Calu3 (cell line): ENCODE data around the gene TFRC. TPM values are rescaled to one million over a fixed set of nuclear protein-coding genes. Genes with fewer than 3 reads are reported as not detected.
A peak's percentile ranks its signal among the peaks of the same experiment; 100 is the strongest.
"Not testable (repeated sequence)": the region's sequence is repeated elsewhere in the genome, so short reads cannot be mapped to it uniquely, and the experiment has no call there.

Experiments
- BruUV-seq: library from RNA; stranded (reverse); fragments of 400-500 nt; replicated peaks from 2 replicates; lab custom pipeline; 2021; lab: Mats Ljungman, UMichigan
- CTCF ChIA-PET: fragments of 300-600 bp; sonication (Branson Sonifier 250); formaldehyde crosslinking; loops from one replicate; lab custom pipeline; 2022; ENCODE audit warnings: antibody characterized with exemption; lab: Charles Lee
- DNase-seq: peaks from one replicate; pipeline ENCODE4 v3.0.0; 2022
- H3K27ac Mint-ChIP-seq: one replicate; pipeline ENCODE4 v1.8.0; 2022; ENCODE audit warnings: mixed read lengths; ENCODE audit not compliant: unreplicated experiment
- H3K27me3 Mint-ChIP-seq: one replicate; pipeline ENCODE4 v1.8.0; 2022; ENCODE audit warnings: mixed read lengths; ENCODE audit not compliant: unreplicated experiment
- H3K36me3 Mint-ChIP-seq: one replicate; pipeline ENCODE4 v1.8.0; 2022; ENCODE audit warnings: mild to moderate bottlenecking, moderate library complexity, mixed read lengths; ENCODE audit not compliant: insufficient read depth, unreplicated experiment
- H3K4me1 Mint-ChIP-seq: one replicate; pipeline ENCODE4 v1.8.0; 2022; ENCODE audit warnings: mild to moderate bottlenecking, low read depth, mixed read lengths; ENCODE audit not compliant: unreplicated experiment
- H3K4me3 Mint-ChIP-seq: one replicate; pipeline ENCODE4 v1.8.0; 2022; ENCODE audit warnings: mild to moderate bottlenecking, low read depth, moderate library complexity, mixed read lengths; ENCODE audit not compliant: unreplicated experiment
- H3K9me3 Mint-ChIP-seq: one replicate; pipeline ENCODE4 v1.8.0; 2022; ENCODE audit warnings: low read depth, mixed read lengths; ENCODE audit not compliant: unreplicated experiment
- intact Hi-C: fragments of 100-400 bp; cut with micrococcal nuclease; formaldehyde crosslinking; loops from one replicate; pipeline ENCODE4 v1.10.0; 2022; ENCODE audit not compliant: unreplicated experiment
- total RNA-seq: library from RNA; stranded (reverse); gene quantifications from 2 replicates; pipeline ENCODE4 v1.2.3, GENCODE V29; 2022
- TF ChIP-seq, protein P1 (sequence below): fragments of 200-600 bp; IDR thresholded peaks from one replicate; pipeline ENCODE4 v1.8.0; 2022; ENCODE audit warnings: antibody characterized with exemption; ENCODE audit not compliant: unreplicated experiment

TFRC gene
- total RNA-seq, 1 experiment from 2014 or later: 457 TPM

DNA sequence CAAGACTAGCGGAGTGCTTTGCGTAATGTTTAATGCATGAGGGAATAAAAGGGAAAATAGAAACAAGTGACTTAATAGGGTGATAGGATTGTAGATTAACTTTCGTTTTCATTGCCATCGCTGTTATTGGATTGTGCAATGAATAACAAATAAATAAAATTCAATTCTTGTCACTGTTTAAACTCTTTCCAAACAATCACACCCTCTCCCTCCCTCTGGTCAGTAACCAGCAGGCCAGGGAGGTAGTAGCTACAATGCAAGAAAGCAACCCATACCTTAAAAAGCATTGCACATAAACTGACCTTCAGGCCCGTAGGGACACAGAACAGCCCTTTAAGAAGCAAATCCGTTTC lies 705 bp upstream of the TFRC start:
- Mint-ChIP-seq H3K27ac (peak overlapping the region; percentile 82), H3K9me3 (no peaks in the 10 kb centered on the region), H3K27me3 (no peaks in the 10 kb centered on the region), H3K36me3 (peaks cover 30% of the 10 kb centered on the region), H3K4me3 (peak overlapping the region; percentile 87), H3K4me1 (no peaks in the 10 kb centered on the region)
- TF ChIP-seq, protein P1, sequence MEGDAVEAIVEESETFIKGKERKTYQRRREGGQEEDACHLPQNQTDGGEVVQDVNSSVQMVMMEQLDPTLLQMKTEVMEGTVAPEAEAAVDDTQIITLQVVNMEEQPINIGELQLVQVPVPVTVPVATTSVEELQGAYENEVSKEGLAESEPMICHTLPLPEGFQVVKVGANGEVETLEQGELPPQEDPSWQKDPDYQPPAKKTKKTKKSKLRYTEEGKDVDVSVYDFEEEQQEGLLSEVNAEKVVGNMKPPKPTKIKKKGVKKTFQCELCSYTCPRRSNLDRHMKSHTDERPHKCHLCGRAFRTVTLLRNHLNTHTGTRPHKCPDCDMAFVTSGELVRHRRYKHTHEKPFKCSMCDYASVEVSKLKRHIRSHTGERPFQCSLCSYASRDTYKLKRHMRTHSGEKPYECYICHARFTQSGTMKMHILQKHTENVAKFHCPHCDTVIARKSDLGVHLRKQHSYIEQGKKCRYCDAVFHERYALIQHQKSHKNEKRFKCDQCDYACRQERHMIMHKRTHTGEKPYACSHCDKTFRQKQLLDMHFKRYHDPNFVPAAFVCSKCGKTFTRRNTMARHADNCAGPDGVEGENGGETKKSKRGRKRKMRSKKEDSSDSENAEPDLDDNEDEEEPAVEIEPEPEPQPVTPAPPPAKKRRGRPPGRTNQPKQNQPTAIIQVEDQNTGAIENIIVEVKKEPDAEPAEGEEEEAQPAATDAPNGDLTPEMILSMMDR: no peak
- no peak for DNase-seq
- intact Hi-C loops: no loop called here
- CTCF ChIA-PET: no interaction called here
- no TSS peak for BruUV-seq

DNA sequence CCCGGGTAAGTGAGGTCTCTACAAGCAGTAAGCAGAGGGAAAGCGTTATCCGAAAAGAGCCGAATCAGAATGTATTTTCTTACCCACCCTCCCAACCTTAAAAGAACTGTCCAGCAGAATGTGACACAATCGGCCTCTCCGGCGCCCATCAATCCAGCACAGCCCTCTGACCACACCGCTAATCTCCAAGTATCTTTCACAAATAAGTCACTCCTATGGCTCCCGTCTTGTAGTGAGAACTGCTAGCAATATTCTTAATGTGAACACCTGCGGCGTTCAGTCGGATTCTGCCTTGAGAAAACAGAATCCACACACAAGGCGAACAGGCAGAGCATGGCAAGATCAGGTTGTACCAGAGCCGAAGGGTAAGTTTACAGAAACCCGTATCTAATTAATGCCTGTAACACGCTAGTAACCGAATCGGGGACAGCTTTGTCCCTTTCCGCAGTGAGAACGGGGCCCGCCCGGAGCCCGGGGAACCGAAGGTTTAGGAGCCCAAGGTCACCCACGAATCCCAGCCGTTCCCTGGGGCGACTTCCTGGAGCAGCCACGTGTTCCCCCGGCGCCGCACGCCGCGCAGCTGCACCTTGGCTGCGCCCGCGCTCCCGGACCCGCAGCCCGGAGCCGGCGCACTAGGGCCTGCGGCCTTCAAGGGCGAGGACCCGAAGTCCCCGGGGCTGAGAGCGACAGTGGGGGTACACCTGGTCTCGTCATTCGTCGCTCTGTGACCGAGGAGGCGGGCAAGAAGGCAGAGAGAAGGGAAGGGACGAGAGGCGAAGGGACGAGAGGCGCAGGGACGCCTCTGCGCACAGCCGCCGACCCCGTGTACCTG lies 672 bp downstream of the TFRC start:
- TF ChIP-seq, protein P1: no peak
- no peaks in the 10 kb centered on the region for H3K4me1 Mint-ChIP-seq
- CTCF ChIA-PET: no interaction called here
- no TSS peak for BruUV-seq
- H3K27ac Mint-ChIP-seq: peak overlapping the region; percentile 82
- peak; percentile 71 for DNase-seq
- intact Hi-C loops: no loop called here
- no peaks in the 10 kb centered on the region for H3K27me3 Mint-ChIP-seq
- H3K36me3 Mint-ChIP-seq: peaks cover 38% of the 10 kb centered on the region
- peak overlapping the region; percentile 87 for H3K4me3 Mint-ChIP-seq
- no peaks in the 10 kb centered on the region for H3K9me3 Mint-ChIP-seq

DNA sequence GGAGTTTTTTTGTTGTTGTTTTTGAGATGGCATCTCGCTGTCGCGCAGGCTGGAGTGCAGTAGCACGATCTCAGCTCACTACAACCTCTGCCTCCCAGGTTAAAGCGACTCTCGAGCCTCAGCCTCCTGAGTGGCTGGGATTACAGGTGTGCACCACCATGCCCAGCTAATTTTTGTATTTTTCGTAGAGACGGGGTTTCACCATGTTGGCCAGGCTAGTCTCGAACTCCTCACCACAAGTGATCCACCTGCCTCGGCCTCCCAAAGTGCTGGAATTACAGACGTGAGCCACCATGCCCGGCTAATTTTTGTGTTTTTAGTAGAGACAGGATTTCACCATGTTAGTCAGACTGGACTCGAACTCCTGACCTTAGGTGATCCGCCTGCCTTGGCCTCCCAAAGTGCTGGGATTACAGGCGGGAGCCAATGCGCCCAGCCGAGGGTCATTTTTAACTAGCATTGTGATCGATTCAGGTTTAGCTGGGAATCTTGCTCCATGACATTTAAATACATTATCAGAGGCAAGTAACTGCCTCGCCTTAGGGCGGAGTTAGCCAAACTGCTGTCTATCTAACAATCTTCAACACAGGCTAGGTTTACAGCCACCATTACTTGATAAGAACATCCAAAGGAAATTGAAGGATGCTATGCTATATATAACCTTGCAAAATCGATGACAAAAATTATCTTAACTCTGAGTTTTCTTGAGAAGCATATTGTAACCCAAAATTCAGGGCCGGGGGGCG lies 1.6 kb downstream of the TFRC start:
- H3K27me3 Mint-ChIP-seq, CTCF ChIA-PET, H3K4me1 Mint-ChIP-seq, BruUV-seq, H3K9me3 Mint-ChIP-seq, DNase-seq, intact Hi-C loops: not testable (repeated sequence)
- Mint-ChIP-seq H3K4me3 (peak overlapping the region; percentile 87), H3K36me3 (peaks cover 46% of the 10 kb centered on the region), H3K27ac (peak overlapping the region; percentile 82)

DNA sequence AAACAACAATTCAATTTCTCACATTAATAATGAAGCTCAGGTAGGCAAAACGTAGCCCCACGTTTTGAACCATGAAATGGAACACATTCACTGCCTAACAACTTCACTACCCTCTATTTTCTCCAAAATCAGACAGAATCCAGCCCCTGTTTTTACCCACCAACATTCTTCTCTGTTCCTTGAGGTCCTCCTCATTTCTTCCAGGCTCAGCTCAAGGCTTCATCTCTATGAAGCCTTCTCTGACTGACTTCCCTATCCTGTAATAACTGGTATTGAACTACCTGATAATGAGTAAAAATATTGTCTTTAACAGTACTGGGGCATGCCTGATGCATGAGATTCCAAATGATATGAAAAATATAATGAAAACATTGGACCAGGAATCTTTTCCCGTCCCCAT lies 2.2 kb downstream of the TFRC start:
- intact Hi-C loops: no loop called here
- CTCF ChIA-PET: no interaction called here
- Mint-ChIP-seq H3K27ac (peak overlapping the region; percentile 82), H3K36me3 (peaks cover 52% of the 10 kb centered on the region), H3K4me1 (no peaks in the 10 kb centered on the region), H3K4me3 (peak overlapping the region; percentile 87), H3K27me3 (no peaks in the 10 kb centered on the region), H3K9me3 (no peaks in the 10 kb centered on the region)
- TF ChIP-seq, protein P1: no peak
- DNase-seq: no peak
- no TSS peak for BruUV-seq
